Hepatocyte (in vitro differentiated cells): ENCODE measurements around the gene DDAH2.

ENCODE experiments used
- CTCF ChIP-seq: fragments of 200-600 bp; sonication (generic); IDR thresholded peaks from 2 replicates; pipeline ENCODE4 v1.5.1; 2016; ENCODE audit warnings: antibody characterized with exemption, mild to moderate bottlenecking; ENCODE audit not compliant: poor library complexity
- EZH2 ChIP-seq: fragments of 200-600 bp; sonication (generic); IDR thresholded peaks from 2 replicates; pipeline ENCODE4 v1.6.1; 2016; ENCODE audit warnings: antibody characterized with exemption, mild to moderate bottlenecking, borderline replicate concordance
- EZH2phosphoT487 ChIP-seq: fragments of 200-600 bp; sonication (generic); IDR thresholded peaks from one replicate; pipeline ENCODE4 v1.6.1; 2018; ENCODE audit warnings: antibody characterized with exemption, mild to moderate bottlenecking, low read depth, moderate library complexity; ENCODE audit not compliant: unreplicated experiment, severe bottlenecking

DNA sequence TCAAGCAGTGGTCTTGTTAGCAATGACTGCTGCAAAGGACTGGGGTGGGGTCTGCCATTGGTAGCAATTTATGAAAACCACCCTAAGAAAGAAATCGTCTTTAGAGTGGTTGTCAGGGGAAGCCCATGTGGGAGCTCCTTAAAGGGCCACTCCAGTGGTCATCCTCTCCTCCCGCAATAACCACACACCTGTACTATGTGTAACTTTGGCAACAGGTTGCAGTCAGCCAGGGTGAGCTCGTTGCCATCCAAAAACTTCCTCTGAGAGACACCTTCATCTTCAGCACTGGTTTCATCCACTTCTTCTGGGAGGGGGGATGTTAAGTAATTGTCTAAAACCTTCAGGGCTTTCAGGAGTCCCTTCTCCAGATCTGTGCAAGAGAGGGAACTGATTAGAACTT lies 2.9 kb upstream of the DDAH2 start:
- TF ChIP-seq CTCF (no peak), EZH2 (no peak), EZH2phosphoT487 (no peak)
